DMS53 treated with DMSO at 0.1 percent for 48 hours (cell line): Measurements from ENCODE around the gene ARCN1.
A peak's percentile ranks its signal among the peaks of the same experiment; 100 is the strongest.
"Not testable (repeated sequence)": the region's sequence is repeated elsewhere in the genome, so short reads cannot be mapped to it uniquely, and the experiment has no call there.

Source experiments
- DNase-seq: peaks from one replicate; lab custom pipeline; 2025; ENCODE audit not compliant: unreplicated experiment; lab: John Stamatoyannopoulos, UW

ARCN1 gene

DNA sequence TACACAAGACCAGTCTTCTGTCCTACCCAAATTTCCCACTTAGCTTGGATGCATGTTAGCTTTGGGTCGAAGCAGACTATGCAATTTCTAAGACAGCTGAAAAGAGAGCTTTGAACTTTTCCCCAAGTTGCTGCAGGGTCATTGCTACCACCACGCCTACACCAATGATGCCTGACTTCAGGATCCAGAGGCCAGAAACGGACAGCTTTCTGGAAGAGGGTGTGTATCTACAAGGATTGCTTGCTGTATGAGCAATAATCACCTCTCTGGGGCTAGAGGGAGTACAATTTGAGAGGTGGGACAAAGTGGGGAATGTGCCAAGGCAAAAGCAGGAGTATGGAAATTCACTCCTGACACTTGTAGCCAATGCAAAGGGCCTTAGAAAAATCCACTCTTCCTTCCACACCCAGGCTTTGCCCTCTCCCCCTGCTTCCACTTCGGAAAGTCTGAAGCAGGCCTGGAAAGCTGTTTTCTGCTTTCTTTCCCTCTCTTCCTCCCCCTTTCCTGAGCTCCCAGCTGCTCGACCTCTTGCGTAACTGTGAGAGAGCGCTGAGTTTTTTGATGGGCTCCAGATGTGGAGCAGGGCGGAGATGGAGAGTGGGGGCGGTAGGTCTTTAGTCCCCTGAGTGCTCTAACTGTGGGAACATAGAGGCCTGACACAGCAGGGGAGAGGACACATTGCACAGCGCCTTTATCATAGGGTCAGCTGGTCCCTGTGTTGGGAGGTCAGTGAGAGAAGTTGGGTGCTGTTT lies 33.1 kb downstream of the ARCN1 start:
- no peak for DNase-seq

DNA sequence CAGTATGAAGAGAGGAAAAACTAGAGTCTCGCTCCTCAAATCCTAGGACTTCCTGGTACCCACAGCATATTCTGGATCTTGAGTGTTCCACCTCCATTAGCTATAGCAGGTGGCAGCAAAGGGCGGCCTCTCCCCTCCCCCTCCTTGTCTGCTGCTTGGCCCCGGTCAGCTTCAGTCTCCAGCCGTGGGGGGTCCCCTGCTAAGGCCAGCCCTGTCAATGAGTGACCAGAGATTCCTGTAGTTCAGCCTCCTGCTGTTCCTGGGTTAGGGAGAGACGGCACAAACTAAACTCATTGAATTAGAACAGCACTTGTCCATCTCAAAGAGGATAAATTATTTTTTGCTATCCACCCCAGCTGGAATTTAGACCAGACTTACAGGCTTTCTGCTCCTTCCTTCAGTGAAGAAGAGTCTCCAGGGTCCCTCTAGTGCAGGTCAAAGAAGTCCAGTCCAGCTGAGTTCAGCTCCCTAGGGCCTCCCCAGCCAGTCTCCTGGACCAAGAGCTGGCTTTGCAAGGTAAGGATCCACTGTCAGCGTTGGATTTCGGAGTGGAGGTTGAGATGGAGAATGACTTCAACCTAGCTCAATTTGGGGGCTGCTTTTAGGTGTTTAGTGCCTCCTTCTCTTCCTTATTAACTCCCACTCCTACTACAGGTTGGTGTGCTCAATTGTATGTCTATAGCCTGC lies 34.1 kb downstream of the ARCN1 start:
- no peak for DNase-seq

DNA sequence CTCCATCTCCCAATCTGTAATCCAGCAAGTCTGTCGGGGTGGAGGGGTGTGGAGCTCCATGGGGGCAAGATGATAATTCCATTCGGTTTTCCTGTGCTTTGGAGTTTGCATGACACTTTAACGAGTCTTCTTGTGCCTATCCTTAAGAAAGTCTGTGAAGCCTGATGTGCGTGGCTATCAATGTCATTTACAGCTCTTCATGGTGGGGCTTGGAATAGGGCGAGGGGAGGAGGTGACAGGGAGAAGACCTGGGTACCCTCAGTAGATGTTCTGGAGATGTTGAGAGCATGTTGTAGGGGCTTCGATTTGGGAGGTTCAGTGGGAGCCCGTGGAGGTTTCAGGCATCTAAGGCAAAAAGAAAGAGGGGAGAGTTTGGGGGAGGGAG lies 34.6 kb downstream of the ARCN1 start:
- no peak for DNase-seq

DNA sequence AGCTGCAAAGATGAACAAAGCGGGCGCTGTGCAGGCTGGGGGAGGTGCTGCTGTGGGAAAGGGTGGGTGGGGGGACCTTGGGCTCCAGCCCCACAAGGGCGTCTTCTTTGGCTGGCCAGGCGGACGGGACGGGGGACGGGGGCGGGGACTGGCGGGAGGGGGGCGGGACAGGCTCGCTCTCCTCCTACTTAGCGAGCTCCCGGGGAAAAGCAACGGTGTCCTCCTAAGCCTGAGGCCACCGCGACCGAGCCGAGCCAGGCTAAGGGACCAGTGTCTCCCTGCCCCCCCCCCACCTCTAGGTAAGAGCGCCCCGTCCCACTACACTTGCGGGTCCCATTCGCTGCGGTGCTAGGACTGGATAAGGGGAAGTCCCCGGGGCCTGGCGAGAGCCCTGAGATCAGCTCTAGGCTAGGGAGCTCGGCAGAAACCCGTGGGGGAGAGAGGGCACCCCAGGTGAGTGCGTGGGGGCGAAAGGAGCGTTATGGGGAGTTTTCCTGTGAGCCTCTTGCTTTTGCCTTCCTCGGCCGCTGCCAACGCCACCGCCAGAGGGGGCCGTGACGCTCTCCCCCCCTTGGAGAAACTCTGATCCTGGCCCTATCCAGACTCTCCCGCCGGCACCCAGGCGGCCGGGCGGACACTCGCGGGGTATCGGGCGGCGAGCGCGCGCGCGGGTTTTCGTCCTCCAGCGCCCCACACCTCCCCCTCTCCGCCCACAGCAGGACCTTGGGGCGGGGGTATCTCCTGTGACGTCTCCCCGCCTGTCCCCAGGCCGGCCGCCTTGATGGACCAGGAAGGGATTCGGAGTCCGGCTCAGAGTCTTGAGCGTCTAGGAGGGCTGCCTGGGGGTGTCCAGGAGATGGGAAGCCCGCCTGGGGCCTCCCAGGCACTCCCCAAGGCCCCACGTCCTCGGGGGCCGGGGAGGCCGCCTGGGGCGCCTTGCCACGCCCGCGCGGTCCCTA lies 35.5 kb downstream of the ARCN1 start, which contains the start of gene PHLDB1:
TSS of gene PHLDB1 (plus strand) at position 215 of the 959 bp plus-strand sequence. CDS start 6,222 bp downstream, outside the sequence.
- peak; percentile 46 for DNase-seq

DNA sequence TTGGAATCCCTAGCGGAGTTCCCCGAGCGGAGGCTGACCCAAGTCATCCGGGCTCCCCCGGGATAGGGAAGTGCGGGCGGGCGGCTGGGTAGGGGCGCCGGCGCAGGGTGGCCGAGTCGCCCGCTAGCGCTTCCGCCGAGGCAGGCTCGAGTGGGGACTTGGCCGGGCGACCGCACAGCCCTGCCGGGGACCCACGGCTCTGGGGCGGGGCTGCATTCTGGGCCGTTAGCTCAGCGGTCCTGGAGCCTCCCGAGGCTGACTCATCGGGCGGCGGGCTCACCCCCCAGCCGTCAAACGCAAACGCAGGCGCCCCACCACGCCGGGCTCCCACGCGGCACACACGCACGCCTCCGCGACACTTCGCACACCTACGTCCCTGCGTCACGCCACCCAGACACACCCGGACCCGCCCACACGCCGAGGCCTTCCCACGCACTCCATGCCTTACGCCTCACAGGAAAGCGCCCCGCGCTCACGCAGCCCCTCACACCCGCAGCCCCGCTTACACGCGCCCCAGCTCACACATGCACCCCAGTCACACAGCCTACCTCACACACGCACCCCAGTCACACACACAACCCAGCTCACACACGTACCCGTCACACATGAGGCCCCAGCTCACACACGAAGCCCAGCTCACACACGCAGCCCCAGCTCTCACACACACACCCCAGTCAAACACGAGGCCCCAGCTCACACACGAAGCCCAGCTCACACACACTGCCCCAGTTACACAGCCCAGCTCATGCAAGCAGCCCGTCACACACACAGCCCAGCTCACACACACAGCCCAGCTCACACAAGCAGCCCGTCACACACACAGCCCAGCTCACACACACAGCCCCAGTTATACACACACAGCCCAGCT lies 36.4 kb downstream of the ARCN1 start:
- DNase-seq: no peak

DNA sequence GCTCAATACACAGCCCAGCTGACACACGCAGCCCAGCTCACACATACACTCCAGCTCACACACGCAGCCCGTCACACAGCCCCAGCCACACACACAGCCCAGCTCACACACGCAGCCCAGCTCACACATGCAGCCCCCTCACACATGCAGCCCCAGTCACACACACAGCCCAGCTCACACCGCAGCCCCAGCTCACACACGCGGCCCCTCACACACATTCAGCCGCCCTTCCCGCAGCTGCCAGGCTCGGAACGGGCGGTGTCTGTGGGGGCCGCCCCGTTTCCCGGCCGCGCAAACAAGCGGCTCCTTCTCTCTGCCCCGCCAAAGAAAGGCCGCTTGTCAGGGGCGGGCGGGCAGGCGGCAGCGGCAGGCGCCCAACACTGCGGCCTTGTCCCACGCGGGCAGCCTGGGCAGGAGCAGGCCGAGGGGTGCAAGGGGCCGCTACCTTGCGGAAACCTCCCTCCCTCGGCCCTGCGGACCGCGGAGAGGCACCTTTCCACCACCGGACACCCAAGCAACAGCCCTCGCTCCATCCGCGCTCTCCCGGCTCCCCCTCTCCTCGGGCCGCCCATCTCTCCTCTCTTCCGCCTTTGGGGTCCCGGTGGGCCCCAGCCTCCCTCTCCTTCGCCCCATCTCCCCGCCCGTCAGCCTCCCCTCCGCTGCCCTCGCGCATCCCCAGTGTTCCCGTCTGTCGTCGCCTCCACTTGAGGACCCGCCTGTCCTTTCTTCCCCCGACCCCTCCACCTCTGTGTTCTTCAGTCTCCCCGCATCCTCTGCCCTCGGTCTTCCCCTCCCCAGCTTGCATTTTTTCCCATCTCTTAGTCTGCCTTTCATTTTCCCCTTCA lies 37.4 kb downstream of the ARCN1 start:
- no peak for DNase-seq

DNA sequence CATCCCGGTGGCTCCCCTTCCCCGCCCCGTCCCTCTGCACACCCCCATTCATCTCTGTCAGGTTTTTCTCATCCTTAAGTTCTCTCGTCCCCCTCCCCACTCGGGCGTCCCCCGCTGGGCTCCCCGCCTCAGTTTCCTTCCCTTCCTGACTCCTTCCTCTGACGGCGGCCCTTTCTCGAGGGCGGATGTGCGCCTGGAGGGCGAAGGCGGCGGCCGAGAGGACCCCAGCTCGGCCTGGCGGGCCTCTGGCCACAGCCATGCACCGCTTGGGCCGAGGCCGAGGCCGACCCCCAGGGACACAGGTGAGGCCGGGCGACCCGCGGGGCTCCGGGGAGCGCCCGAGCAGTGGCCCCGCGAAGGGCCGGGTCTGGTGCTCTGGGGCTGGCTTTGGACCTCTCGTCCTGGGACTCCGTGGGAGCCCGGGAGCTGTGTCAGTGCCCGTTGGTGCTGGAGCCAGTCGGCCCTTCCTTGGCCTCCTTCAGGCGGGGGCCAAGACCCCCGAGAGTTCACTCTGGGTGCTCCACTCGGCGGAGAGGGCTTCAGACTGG lies 38.1 kb downstream of the ARCN1 start:
- DNase-seq: no peak

DNA sequence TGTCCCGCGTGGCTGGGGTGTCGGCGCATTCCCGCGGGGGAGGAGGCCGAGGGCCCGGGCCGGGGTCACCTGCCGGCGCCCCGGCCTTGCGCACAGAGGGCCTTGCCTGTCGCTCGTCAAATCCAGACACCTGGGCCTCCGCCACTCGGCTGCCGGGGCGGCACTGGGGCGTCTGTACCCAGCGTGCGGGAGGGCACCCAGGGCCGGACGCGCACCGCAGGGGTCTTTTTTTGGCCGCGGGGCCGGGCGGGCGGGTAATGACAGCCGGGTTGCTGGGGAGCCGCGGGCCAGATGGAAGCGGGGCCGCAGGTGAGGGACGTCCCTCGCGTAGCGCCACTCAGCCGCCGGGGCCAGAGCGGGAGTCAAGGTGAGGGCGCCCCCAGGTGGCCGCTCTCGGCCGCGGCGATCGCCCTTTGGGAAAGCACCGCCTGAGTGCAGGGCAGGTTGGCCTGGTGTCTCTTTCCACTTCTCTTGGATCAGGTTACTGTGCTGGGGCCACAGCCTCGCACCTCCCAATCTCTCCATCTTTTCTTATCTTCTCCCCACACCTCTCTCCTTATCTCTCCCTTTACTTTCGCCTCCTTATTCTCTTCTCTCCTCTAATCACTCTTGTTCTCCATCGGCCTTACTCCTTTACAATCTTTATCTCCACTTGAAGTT lies 38.7 kb downstream of the ARCN1 start:
- peak; percentile 77 for DNase-seq

DNA sequence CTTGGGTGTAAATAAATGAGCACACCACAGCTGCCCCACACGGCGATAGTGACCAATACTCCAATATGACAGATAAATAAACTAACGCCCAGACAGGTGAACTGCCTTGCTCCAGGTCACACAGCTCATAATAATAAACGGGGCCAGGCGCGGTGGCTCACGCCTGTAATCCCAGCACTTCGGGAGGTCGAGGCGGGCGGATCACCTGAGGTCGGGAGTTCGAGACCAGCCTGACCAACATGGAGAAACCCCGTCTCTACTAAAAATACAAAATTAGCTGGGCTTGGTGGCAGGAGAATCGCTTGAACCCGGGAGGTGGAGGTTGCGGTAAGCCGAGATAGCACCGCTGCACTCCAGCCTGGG lies 39.2 kb downstream of the ARCN1 start:
- not testable (repeated sequence) for DNase-seq

DNA sequence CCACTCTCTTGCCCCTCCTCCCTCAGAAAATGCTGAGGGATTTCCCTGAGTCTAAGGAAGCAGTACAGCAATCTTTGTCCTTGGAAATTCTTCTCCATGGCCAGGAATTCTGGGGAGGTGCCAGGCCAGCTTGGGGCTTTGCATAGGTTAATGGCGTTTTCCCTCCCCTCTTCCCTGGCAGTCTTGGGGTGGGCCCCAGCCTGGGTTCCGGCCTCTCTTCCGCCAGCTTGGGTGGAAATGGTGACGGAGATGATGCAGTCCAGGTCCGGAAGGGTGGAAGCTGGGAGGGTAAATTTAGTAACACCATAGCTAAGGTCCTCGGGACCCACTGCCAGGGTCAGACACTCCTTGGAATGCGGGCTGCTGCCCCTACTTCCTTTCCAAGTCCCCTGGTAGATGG lies 40.2 kb downstream of the ARCN1 start:
- no peak for DNase-seq

DNA sequence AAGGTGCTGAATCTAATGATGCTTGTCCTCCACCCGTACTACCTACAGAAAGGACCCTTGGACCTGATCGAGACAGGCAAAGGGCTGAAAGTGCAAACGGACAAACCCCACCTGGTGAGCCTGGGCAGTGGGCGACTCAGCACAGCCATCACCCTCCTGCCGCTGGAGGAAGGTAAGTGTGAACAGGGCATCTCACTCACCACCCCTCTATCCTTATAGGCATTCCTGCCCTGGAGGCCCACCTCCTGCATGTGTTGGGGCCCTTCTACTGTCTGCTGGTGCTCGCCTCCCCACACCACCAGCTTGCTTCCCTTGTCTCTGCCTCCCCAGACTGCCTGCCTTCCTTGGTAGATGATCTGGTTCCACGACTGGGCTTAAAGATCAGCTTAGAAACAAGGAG lies 42.3 kb downstream of the ARCN1 start:
- DNase-seq: no peak

DNA sequence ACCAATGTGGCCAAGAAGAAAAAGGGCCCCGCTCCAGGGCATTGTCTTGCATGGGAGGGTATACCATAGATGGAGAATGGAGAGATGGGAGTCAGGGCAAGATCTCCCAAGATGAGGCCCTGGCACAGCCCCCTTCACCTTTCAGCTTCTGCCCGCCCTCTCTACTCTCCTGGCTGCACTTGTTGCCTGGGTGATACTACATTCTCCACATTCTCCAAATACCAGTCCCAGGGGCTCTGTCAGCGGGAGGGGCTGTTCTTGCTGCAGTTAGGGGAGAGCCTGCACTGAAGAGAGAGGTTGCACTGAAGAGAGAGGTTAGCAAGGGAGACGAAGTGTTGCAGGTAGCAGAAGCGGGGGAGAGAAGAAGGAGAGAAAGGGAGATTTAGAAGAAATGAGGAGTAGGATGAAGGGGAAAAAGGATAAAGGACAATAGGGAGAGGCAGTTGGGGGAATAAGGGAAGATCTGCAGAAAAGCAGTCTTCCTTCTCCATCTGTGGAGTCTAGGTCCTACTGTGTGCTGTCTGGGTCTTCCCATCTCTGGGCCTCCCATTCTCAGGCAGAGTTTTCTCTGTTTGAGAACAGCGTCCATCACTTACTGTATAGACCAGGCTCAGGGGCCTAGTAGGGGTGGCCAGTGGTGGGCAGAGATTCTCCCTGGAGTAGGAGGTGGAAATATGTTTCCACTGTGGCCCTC lies 43.2 kb downstream of the ARCN1 start:
- no peak for DNase-seq

DNA sequence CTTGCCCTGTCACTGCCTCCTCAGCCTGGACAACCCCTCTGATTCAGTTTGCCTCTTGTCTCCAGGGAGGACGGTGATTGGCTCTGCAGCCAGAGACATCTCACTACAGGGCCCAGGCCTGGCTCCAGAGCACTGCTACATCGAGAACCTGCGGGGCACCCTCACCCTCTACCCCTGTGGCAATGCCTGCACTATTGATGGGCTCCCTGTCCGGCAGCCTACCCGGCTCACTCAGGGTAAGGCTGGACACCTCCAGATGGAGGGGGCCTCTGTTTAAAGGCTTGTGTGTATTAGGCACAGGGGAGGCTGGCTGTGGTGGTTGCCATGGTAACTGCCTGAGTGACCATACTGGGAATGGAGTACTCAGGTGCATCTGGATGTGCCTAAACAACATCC lies 43.8 kb downstream of the ARCN1 start:
- no peak for DNase-seq

DNA sequence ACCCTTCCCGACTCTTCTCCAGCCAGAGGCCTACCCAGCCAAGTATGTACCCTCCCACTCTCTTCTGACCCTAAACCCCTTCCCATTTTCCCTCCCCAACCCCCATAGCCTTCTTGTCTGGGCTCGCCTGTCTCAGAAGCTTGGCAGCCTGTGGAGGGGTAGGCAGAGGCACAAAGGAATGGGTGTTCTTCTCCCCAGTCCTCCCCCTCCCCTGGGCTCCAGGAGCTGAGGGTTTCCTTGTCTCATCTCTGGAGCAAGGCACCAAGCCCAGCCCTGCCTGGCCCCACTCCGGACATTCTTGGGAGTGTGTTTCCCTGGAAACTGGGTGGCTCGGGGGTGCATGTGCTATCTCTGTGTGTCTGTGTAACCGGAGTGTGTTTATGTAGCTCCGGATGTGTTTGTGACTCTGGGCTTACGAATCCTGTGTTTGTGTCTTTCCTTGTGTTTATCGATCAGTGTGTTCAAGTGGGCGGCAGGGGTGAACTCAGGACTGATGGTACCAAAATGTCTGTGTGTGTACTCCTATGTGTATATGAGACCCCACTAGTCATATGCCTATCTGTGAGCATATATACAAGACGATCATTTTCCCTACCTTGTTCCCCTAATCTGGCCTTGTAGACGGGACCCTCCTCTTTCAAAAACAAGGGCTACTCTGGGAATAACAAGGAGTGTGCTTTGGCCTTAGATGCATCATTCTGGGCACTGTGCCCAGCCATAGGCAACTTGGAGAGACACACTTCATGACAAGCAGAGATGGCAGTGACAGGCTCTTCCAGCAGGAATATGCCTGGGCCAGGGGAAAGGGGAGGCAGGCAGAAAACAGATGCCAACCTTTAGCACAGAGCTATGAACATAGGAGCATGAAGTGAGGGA lies 46.1 kb downstream of the ARCN1 start:
- DNase-seq: no peak

DNA sequence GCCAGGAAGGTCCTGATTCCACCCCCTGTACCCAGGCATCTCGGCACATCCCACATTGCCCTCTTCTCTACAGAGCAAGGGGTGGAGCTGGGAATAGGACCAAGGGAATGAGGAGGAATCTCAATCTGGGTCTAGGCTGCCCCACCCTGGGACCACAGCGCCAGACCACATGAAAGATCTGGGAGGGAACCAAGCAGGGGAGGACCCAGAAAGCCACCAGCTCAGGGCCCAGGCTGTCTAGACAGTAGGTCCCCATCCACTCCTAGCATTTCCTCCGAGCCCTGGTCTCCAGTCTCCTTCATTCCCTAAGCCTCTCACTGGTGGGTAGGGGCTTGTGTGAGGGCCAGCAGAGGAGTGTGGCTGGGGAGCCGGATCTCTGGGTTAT lies 46.8 kb downstream of the ARCN1 start:
- DNase-seq: no peak

DNA sequence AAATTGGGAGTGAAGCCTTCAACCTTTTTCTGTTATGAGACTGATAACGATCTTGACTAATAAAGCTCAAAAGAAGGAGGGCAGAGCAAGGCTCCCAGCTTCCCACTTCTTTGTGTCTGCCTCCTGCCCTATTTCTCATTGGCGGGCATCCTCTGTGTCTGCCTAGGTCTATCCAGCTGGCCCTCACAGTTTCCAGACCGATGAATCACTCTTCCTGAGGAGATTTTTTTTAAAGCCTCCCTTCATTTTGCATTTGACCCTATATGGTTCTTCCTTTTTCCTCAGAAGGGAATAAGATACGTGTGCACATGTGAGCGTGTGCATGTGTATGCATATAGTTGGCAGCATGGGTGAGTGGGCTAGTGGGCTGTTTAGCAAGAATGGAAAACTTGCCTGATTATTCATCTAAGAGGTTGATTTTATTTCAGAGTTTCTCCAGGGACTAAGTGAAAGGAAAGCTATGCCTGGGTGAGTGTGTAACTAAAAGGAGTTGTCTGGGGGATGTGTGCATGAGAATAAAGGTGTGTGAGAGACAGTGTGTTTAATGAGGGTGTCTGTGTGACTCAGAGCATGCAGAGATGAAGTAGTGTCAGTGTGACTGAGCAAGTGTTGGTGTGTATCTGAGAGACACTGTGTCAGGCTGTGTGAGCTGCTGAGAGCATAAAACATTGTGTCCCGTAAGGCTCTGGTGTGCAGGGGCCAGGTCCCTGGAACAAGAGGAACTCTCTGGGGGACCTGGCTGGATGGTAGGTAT lies 47.4 kb downstream of the ARCN1 start:
- peak; percentile 71 for DNase-seq
